ENCODE measurements around the gene ZSCAN1. TPM values are rescaled to one million over a fixed set of nuclear protein-coding genes. Genes with fewer than 3 reads are reported as not detected.

ZSCAN1 gene
- total and polyA plus RNA-seq, 11 donors: 0.14 TPM; not detected in 10

- intact Hi-C loops (cut with DNase I): loop anchor here in 1 of 10 donors (10.0 kb wide), 1 partner anchor 57 kb away; the partner anchor contains the start of gene ZSCAN1
- DNase-seq: no peak
- Histone ChIP-seq H3K27me3 (no peaks in the 10 kb centered on the region), H3K36me3 (peaks cover 0 to 46% (median 15%) of the 10 kb centered on the region in 9 donors), H3K9me3 (peaks cover 0 to 54% (median 0%) of the 10 kb centered on the region in 12 donors), H3K4me1 (peaks cover 0 to 7% (median 0%) of the 10 kb centered on the region in 12 donors), H3K4me3 (no peak overlapping the region), H3K27ac (no peak overlapping the region)
- no peak for TF ChIP-seq POLR2A (IDR thresholded peaks at IDR 0.05)
- no peak for TF ChIP-seq CTCF (IDR thresholded peaks at IDR 0.05)
- WGBS, 4 donors: 81 to 85% (median 81%) methylated on average over 10 to 11 of the region's 11 CpGs
- peak in 1 of 4 donors; percentile 13 for ATAC-seq
These were observed 57.6 kb downstream of the ZSCAN1 start for GRCh38 chr19:58091251-58091995.

GRCh38 chr19:58093071-58093470 is 59.2 kb downstream of the ZSCAN1 start:
- H3K27ac ChIP-seq: no peak overlapping the region
- TF ChIP-seq POLR2A (IDR thresholded peaks at IDR 0.05) (no peak), CTCF (IDR thresholded peaks at IDR 0.05) (no peak)
- H3K36me3 ChIP-seq: peaks cover 0 to 29% (median 2%) of the 10 kb centered on the region in 9 donors
- peaks cover 0 to 18% (median 7%) of the 10 kb centered on the region in 12 donors for H3K4me1 ChIP-seq
- no peak overlapping the region for H3K4me3 ChIP-seq
- no peak for DNase-seq
- H3K9me3 ChIP-seq: peaks cover 0 to 44% (median 0%) of the 10 kb centered on the region in 12 donors
- intact Hi-C loops (cut with DNase I): loop anchor here in 1 of 10 donors (10.0 kb wide), 1 partner anchor 58 kb away; the partner anchor contains the start of gene ZSCAN1
- no peak for ATAC-seq
- 95 to 100% (median 96%) methylated on average over 6 to 7 of the region's 7 CpGs for WGBS, 4 donors
- H3K27me3 ChIP-seq: no peaks in the 10 kb centered on the region

GRCh38 chr19:58095328-58095727 is 61.5 kb downstream of the ZSCAN1 start:
- Histone ChIP-seq H3K9me3 (peaks cover 0 to 43% (median 0%) of the 10 kb centered on the region in 12 donors), H3K27ac (no peak overlapping the region), H3K36me3 (peaks cover 0 to 17% (median 0%) of the 10 kb centered on the region in 9 donors), H3K4me3 (no peak overlapping the region), H3K4me1 (peaks cover 0 to 24% (median 10%) of the 10 kb centered on the region in 12 donors), H3K27me3 (no peaks in the 10 kb centered on the region)
- ATAC-seq (no peak), DNase-seq (no peak)
- intact Hi-C loops (cut with DNase I): loop anchor here in 6 of 10 donors (5.0 to 10.0 kb wide), 5 partner anchors 33 to 73 kb away; partner anchors contain the start of genes ZNF135 (in 3 of the 6), ZNF329 (in 1 of the 6) and ZSCAN1 (in 1 of the 6)
- TF ChIP-seq POLR2A (IDR thresholded peaks at IDR 0.05): no peak
- TF ChIP-seq CTCF (IDR thresholded peaks at IDR 0.05): no peak
- 95 to 97% (median 96%) methylated on average over 6 to 10 of the region's 10 CpGs for WGBS, 4 donors

GRCh38 chr19:58096884-58097283 is 63.1 kb downstream of the ZSCAN1 start:
- no peak for ATAC-seq
- H3K27ac ChIP-seq: peak overlapping the region in 2 of 12 donors; percentile 94 to 98
- intact Hi-C loops (cut with DNase I): loop anchor here in 7 of 10 donors (2.0 to 10.0 kb wide), 6 partner anchors 35 to 75 kb away; partner anchors contain the start of genes ZNF135 (in 4 of the 7), ZNF329 (in 1 of the 7) and ZSCAN1 (in 1 of the 7)
- WGBS, 4 donors: 80 to 87% (median 83%) methylated on average over 13 of the region's 13 CpGs
- peaks cover 0 to 24% (median 10%) of the 10 kb centered on the region in 12 donors for H3K4me1 ChIP-seq
- TF ChIP-seq CTCF (IDR thresholded peaks at IDR 0.05): no peak
- no peak for TF ChIP-seq POLR2A (IDR thresholded peaks at IDR 0.05)
- peak overlapping the region in 9 of 12 donors; percentile 83 to 100 (median 99) for H3K4me3 ChIP-seq
- DNase-seq: no peak
- H3K9me3 ChIP-seq: peaks cover 0 to 50% (median 0%) of the 10 kb centered on the region in 12 donors
- no peaks in the 10 kb centered on the region for H3K27me3 ChIP-seq
- H3K36me3 ChIP-seq: peaks cover 0 to 13% (median 0%) of the 10 kb centered on the region in 9 donors

Data from heart left ventricle (tissue), 16 donors.